ENCODE data around the gene PLEK2.

The PLEK2 gene

GRCh38 chr14:67447033-67447381, 35.0 kb upstream of the PLEK2 start:
- DNase-seq (ENCODE audit: low read depth, low spot score) = no peak
- TF ChIP-seq POLR2AphosphoS5 (IDR thresholded peaks at IDR 0.05; ENCODE audit: borderline replicate concordance, low read depth, low read length) (no peak), EZH2 (IDR thresholded peaks at IDR 0.05) (no peak), FOXP2 (optimal IDR thresholded peaks at IDR 0.05; ENCODE audit: control extremely low read depth, extremely low read length, insufficient read depth) (no peak)
- H3K9me3 ChIP-seq (ENCODE audit: low read depth, low read length) = no peaks in the 10 kb centered on the region
- H3K9ac ChIP-seq (ENCODE audit: insufficient read length) = no peak overlapping the region
- H3K36me3 ChIP-seq (ENCODE audit: insufficient read depth, low read length) = no peaks in the 10 kb centered on the region
- H3K27ac ChIP-seq = no peak overlapping the region
- H3K4me3 ChIP-seq = no peak overlapping the region

- no peak overlapping the region for H3K4me3 ChIP-seq
- no peaks in the 10 kb centered on the region for H3K36me3 ChIP-seq (ENCODE audit: insufficient read depth, low read length)
- no peak overlapping the region for H3K27ac ChIP-seq
- H3K9me3 ChIP-seq (ENCODE audit: low read depth, low read length) = no peaks in the 10 kb centered on the region
- DNase-seq (ENCODE audit: low read depth, low spot score) = no peak
- H3K9ac ChIP-seq (ENCODE audit: insufficient read length) = no peak overlapping the region
- TF ChIP-seq FOXP2 (optimal IDR thresholded peaks at IDR 0.05; ENCODE audit: control extremely low read depth, extremely low read length, insufficient read depth) (no peak), EZH2 (IDR thresholded peaks at IDR 0.05) (no peak)
These were observed 34.5 kb upstream of the PLEK2 start for GRCh38 chr14:67446371-67447032.

GRCh38 chr14:67444395-67444794, 32.4 kb upstream of the PLEK2 start:
- DNase-seq (ENCODE audit: low read depth, low spot score) = no peak
- TF ChIP-seq POLR2AphosphoS5 (IDR thresholded peaks at IDR 0.05; ENCODE audit: borderline replicate concordance, low read depth, low read length) (no peak), EZH2 (IDR thresholded peaks at IDR 0.05) (no peak), FOXP2 (optimal IDR thresholded peaks at IDR 0.05; ENCODE audit: control extremely low read depth, extremely low read length, insufficient read depth) (no peak)
- H3K27ac ChIP-seq = no peak overlapping the region
- no peaks in the 10 kb centered on the region for H3K9me3 ChIP-seq (ENCODE audit: low read depth, low read length)
- H3K36me3 ChIP-seq (ENCODE audit: insufficient read depth, low read length) = no peaks in the 10 kb centered on the region
- H3K4me3 ChIP-seq = no peak overlapping the region
- no peak overlapping the region for H3K9ac ChIP-seq (ENCODE audit: insufficient read length)

- no peaks in the 10 kb centered on the region for H3K9me3 ChIP-seq (ENCODE audit: low read depth, low read length)
- H3K36me3 ChIP-seq (ENCODE audit: insufficient read depth, low read length) = no peaks in the 10 kb centered on the region
- no peak overlapping the region for H3K27ac ChIP-seq
- no peak for TF ChIP-seq POLR2AphosphoS5 (IDR thresholded peaks at IDR 0.05; ENCODE audit: borderline replicate concordance, low read depth, low read length)
- no peak for TF ChIP-seq EZH2 (IDR thresholded peaks at IDR 0.05)
- TF ChIP-seq FOXP2 (optimal IDR thresholded peaks at IDR 0.05; ENCODE audit: control extremely low read depth, extremely low read length, insufficient read depth) = no peak
- H3K9ac ChIP-seq (ENCODE audit: insufficient read length) = no peak overlapping the region
- DNase-seq (ENCODE audit: low read depth, low spot score) = no peak
- H3K4me3 ChIP-seq = no peak overlapping the region
These were observed 30.4 kb upstream of the PLEK2 start for GRCh38 chr14:67442139-67442906.

GRCh38 chr14:67441672-67442071, 29.7 kb upstream of the PLEK2 start:
- no peak for DNase-seq (ENCODE audit: low read depth, low spot score)
- H3K36me3 ChIP-seq (ENCODE audit: insufficient read depth, low read length) = no peaks in the 10 kb centered on the region
- no peak overlapping the region for H3K9ac ChIP-seq (ENCODE audit: insufficient read length)
- H3K4me3 ChIP-seq = no peak overlapping the region
- no peaks in the 10 kb centered on the region for H3K9me3 ChIP-seq (ENCODE audit: low read depth, low read length)
- no peak overlapping the region for H3K27ac ChIP-seq
- TF ChIP-seq EZH2 (IDR thresholded peaks at IDR 0.05) = no peak
- TF ChIP-seq FOXP2 (optimal IDR thresholded peaks at IDR 0.05; ENCODE audit: control extremely low read depth, extremely low read length, insufficient read depth) = no peak
- TF ChIP-seq POLR2AphosphoS5 (IDR thresholded peaks at IDR 0.05; ENCODE audit: borderline replicate concordance, low read depth, low read length) = no peak

GRCh38 chr14:67441256-67441655, 29.3 kb upstream of the PLEK2 start:
- Histone ChIP-seq H3K27ac (no peak overlapping the region), H3K9ac (ENCODE audit: insufficient read length) (no peak overlapping the region), H3K4me3 (no peak overlapping the region), H3K9me3 (ENCODE audit: low read depth, low read length) (no peaks in the 10 kb centered on the region), H3K36me3 (ENCODE audit: insufficient read depth, low read length) (no peaks in the 10 kb centered on the region)
- TF ChIP-seq EZH2 (IDR thresholded peaks at IDR 0.05) (no peak), FOXP2 (optimal IDR thresholded peaks at IDR 0.05; ENCODE audit: control extremely low read depth, extremely low read length, insufficient read depth) (no peak), POLR2AphosphoS5 (IDR thresholded peaks at IDR 0.05; ENCODE audit: borderline replicate concordance, low read depth, low read length) (no peak)
- no peak for DNase-seq (ENCODE audit: low read depth, low spot score)

GRCh38 chr14:67440513-67440912, 28.5 kb upstream of the PLEK2 start:
- Histone ChIP-seq H3K9ac (ENCODE audit: insufficient read length) (no peak overlapping the region), H3K36me3 (ENCODE audit: insufficient read depth, low read length) (no peaks in the 10 kb centered on the region), H3K4me3 (no peak overlapping the region), H3K27ac (no peak overlapping the region), H3K9me3 (ENCODE audit: low read depth, low read length) (no peaks in the 10 kb centered on the region)
- DNase-seq (ENCODE audit: low read depth, low spot score) = no peak
- TF ChIP-seq POLR2AphosphoS5 (IDR thresholded peaks at IDR 0.05; ENCODE audit: borderline replicate concordance, low read depth, low read length) (no peak), FOXP2 (optimal IDR thresholded peaks at IDR 0.05; ENCODE audit: control extremely low read depth, extremely low read length, insufficient read depth) (no peak), EZH2 (IDR thresholded peaks at IDR 0.05) (no peak)

GRCh38 chr14:67438969-67439368, 27.0 kb upstream of the PLEK2 start:
- Histone ChIP-seq H3K36me3 (ENCODE audit: insufficient read depth, low read length) (no peaks in the 10 kb centered on the region), H3K4me3 (no peak overlapping the region), H3K9ac (ENCODE audit: insufficient read length) (no peak overlapping the region), H3K27ac (no peak overlapping the region), H3K9me3 (ENCODE audit: low read depth, low read length) (no peaks in the 10 kb centered on the region)
- no peak for DNase-seq (ENCODE audit: low read depth, low spot score)
- TF ChIP-seq EZH2 (IDR thresholded peaks at IDR 0.05) (no peak), FOXP2 (optimal IDR thresholded peaks at IDR 0.05; ENCODE audit: control extremely low read depth, extremely low read length, insufficient read depth) (no peak), POLR2AphosphoS5 (IDR thresholded peaks at IDR 0.05; ENCODE audit: borderline replicate concordance, low read depth, low read length) (no peak)
